HG02759 (cell line): ENCODE data around the gene SHANK3.
"Not testable (repeated sequence)": the region's sequence is repeated elsewhere in the genome, so short reads cannot be mapped to it uniquely, and the experiment has no call there.

Experiments used
- ATAC-seq: cut with Tn5 transposase; IDR thresholded peaks from one replicate; pipeline ENCODE4 v1.9.1; 2021; ENCODE audit warnings: mild to moderate bottlenecking, moderate library complexity; ENCODE audit not compliant: unreplicated experiment

SHANK3 gene

DNA sequence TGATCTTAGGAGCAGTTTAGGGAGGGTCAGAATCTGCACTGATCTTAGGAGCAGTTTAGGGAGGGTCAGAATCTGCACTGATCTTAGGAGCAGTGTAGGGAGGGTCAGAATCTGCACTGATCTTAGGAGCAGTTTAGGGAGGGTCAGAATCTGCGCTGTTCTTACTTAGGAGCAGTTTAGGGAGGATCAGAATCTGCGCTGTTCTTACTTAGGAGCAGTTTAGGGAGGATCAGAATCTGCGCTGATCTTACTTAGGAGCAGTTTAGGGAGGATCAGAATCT, 28.9 kb upstream of the SHANK3 start:
- not testable (repeated sequence) for ATAC-seq

DNA sequence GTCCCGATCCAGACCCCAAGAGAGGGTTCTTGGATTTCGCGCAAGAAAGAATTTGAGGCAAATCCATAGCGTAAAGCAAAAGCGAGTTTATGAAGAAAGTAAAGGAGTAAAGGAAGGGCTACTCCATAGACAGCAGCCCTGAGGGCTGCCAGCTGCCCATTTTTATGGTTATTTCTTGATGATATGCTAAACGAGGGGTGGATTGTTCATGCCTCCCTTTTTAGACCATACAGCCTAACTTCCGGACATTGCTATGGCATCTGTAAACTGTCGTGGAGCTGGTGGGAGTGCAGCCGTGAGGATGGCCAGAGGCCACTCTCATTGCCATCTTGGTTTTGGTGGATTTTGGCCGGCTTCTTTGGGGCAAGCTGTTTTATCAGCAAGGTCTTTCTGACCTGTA, 19.4 kb upstream of the SHANK3 start:
- ATAC-seq: no peak

DNA sequence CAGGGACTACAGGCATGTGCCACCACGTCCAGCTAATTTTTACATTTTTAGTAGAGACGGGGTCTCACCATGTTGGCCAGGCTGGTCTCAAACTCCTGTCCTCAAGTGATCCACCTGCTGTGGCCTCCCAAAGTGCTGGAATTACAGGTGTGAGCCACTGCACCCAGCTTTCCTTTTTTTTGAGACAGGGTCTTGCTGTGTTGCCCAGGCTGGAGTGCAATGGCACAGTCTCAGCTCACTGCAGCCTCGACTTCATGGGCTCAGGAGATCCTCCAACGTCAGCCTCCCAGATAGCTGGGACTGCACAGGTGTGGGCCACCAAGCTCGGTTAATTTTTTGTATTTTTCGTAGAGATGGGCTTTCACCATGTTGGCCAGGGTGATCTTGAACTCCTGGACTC, 18.0 kb upstream of the SHANK3 start:
- ATAC-seq: not testable (repeated sequence)

DNA sequence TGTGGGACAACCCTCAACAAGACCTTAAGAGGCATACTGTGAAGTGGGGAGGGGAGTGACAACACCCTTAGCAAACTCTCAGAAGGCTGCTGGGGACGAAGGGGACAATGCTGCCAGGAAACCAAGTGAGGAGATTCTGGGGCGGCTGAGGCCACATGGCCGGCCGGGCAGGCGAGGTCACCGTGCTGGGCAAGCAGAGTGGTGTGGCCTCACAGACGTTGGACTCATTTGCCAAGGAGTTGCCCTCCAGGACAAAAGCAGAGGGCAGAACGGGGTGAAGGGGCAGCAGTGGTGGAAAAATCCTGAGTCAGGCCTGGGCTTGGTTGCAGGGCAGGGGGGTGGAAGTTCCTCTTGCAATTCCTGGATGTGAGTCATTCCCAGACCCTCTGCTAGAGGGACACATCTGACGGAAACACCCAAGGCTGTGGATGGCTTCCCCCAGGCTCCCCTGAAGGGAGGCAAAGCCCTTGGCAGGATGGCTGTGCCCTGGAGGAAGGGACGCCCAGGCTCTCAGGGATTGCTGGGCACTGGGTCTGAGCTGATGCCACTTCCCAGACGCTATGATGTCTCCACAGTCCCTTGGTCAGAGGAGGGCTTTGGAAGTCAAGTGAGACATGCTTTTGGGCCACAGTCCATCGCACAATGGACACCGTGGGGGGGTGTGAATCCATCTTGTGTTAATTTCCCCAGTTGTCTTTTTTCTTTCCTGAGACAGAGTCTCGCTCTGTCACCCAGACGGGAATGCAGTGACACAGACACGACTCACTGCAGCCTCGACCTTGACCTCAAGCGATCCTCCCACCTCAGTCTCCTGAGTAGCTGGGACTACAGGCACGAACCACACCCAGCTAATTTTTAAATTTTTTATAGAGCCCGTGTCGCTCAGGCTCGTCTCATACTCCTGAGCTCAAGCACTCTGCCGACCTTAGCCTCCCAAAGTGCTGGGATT, 16.2 kb upstream of the SHANK3 start:
- no peak for ATAC-seq

DNA sequence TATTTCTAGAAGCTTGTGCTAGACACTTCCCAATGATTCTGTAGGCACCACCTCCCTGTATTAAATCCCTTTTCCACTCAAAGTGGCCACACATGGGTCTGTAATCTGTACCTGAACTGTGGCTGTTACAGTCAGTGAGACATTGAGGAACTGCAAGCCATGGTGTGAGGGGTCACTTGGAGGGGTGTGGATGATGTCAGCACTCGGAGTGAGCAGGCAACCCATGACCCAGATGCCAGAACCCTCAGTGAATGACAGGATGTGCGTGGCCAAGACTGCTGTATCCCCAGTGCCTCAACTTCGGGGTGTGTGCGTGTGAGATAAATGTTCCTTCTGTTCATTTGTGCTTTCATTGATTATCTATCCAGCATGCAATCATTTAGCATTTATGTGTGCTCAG, 14.7 kb upstream of the SHANK3 start:
- ATAC-seq: no peak

DNA sequence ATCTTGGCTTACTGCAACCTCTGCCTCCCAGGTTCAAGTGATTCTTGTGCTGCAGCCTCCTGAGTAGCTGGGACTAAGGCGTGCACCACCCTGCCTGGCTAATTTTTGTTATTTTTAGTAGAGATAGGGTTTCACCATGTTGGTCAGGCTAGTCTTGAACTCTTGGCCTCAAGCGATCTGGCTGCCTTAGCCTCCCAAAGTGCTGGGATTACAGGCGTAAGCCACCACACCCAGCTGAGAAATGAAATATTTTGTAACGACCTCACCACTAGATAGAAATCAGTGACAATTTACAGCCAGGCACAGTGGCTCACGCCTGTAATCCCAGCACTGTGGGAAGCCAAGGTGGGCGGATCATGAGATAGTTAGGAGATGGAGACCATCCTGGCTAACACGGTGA, 12.9 kb upstream of the SHANK3 start:
- not testable (repeated sequence) for ATAC-seq

DNA sequence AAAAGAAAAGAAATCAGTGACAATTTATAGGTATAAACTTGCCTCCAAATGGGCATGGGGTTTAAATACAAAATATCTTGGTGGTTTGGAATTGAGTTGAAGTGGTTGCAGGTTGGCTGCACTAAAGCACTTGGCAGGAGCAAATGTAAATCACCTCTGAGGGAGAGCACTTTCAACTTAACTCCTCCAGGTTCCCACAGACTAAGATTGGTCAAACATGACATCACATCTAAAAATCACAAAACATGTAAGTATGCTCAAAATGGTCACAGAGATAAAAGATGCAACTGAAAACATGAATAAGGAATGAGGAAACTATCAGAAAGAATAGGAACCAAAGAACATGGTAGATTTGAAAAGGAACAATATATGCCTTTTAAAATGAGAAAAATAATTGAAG, 12.3 kb upstream of the SHANK3 start:
- no peak for ATAC-seq

DNA sequence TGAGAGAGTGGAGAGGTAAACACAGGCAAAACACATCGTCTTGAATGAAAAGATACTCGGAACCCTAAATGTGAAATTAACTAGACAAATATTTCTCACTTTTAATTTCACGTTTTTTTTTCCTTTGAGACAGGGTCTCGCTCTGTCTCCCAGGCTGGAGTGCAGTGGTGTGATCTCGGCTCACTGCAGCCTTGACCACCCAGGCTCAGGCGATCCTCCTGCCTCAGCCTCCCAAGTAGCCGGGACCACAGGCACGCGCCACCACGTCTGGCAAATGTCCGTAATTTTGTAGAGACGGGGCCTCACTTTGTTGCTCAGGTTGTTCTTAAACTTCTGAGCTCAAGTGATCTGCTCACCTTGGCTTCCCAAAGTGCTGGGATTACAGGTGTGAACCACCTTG, 7.4 kb upstream of the SHANK3 start:
- no peak for ATAC-seq

DNA sequence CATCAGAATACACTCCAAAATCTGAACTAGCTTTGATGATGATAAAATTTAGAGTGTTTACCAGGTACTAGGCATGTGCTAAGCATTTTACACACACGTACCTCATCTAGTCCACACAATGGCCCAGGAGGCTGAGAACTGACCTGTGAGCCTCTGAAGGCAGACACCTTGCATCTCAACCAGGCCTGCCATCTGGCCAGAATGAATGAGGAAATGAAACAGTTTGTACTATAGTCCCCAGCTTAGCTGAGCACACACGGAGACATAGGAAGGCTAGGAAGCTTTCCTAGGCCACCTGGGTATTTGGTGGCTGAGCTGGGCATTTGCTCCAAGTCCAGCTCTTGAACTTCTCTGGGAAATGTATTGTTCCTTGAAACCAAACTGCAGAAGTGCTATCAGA, 6.9 kb upstream of the SHANK3 start:
- no peak for ATAC-seq

DNA sequence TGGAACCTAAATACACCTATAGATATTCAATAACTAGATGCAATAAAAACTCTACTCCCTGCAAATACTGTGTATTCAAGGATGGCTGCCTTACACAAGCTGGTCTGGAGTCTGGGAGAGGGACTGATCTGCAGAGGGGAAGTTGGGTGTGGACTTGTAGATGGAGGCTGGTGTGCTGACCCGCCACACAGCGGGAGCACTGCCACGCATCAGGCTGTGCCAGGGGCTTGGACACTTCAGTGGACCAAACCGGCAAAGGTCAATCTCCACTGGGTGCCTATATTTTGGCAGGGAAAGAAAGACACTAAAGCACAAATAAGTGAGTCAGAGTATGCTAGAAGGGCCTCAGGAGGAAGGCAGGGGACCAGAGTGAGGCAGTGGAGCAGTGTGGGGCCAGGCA, 2.1 kb upstream of the SHANK3 start:
- ATAC-seq: no peak

DNA sequence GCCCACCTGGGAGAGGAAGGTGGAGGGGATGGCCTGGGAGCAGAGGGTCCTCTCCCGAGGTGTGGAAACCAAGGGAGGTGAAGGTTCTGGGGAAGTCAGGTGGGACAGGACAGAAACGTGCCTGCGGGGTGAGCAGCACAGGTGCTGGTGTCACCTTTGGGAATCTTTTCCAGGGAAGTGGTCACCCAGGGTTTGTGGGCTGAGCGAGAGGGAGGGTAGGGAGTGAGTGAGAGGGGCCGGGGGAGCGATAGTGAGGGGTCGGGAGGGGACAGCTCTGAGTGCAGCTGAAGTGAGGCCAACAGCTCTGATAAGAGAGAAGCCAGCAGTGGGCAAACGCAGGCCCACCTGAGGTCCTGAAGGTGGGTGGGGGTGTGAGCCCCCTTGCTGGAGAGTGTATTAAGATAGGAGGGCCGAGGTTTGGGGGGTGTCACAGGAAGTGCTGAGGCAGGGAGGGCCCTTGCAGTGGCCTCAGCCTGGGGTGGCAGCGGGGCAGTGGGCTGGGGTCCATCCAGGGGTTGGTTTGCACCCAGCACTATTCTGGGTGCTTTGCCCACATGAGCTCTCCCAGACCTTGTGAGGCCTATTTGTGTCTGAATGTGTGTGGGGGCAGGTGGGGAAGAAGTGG, 1.6 kb upstream of the SHANK3 start:
- ATAC-seq: no peak

DNA sequence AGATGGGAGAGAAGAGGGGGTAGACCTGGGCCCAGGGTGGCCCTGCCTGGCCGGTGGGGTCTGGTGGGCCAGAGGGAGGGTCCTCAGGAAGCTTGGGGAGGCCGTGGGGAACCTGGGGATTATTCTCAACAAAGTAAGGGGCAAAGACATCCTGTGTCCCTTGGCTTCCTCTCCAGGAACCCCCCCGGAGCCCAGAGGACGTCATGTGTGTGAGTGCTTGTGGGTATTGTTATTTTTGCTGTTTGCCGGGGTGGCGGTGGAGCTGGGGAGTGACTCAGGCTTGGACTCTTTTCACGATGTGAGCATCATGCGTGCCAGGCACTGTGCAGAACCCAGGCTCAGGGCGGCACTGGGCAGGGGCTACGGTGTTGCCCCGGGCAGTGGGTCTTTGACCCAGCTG, 982 bp upstream of the SHANK3 start:
- ATAC-seq: no peak

DNA sequence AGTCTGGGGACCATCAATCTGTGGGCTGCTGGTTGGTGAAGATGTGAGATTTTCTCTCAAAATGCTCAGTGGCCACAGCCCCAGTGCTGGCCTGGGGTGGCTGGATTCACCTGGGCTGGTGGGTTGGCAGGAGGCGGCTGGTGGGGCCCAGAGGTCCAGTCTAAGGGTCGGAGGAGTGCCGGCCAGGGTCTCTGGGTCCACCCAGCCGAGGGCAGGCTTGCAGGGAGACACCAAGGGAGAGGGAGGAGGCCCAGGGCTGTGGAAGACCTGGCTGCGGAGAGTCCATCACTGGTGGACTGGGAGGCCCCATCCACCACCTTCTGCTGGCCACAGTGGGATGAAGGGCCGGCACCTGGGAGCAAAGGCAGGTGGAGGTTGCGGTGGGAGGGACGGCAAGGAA, 582 bp upstream of the SHANK3 start:
- no peak for ATAC-seq

DNA sequence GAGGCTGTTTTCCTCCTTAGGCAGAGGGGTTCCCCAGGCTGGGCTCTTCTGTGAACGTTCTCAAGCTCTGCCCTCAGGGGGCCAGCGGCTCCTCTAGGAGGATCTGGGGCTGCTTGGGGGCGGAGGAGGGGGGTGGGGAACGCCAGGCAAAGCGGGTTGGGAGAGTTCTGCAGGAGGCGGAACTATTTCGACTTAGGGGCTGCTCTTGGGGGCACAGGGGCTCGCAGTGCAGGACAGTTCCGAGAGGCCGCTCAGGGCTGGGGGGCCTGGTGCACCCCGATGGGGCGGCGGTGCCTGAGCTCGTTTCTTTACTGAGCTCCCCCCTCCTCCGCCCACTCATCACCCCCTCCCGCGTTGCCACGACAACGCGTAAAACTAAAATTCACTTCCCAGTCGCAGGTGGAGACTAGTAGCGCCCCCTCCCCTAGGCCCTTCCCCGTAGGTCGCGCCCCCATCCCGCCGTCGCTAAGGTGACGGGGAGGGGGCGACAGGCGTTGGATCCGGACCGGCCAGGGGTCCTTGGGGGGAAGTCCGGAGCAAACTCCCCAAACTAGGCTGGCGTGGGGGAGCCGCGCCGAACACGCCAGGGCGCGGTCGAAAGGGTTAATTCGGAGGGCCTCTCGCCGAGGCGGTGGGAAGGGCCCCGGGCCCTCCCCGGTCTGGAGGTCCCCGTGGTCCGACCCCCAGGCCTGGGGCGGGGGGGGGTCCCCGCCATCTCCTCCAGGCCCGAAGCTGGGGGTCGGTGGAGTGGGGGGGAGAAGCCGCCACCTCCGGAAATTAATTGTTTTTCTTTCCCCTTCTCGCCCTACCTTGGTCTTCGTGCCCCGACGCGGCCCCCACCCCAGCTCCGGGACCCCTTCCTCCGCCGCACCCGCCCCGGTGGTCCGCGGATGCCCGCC, 857 bp downstream of the SHANK3 start:
- no peak for ATAC-seq

DNA sequence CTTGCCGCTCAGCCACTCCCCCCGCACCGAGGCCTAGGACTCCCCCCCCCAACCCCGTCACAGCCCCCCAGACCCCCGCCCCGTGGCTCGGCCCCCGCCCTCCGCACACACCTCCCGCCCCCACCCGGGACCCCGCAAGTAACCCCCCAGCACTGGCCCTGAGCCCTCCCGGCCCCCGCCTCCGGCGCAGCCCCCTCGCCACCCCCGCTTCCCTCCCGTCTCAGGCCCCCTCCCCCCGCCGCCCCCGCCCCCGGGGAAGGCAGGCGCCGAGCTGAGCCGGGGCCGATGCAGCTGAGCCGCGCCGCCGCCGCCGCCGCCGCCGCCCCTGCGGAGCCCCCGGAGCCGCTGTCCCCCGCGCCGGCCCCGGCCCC, 1.5 kb downstream of the SHANK3 start:
- ATAC-seq: no peak

DNA sequence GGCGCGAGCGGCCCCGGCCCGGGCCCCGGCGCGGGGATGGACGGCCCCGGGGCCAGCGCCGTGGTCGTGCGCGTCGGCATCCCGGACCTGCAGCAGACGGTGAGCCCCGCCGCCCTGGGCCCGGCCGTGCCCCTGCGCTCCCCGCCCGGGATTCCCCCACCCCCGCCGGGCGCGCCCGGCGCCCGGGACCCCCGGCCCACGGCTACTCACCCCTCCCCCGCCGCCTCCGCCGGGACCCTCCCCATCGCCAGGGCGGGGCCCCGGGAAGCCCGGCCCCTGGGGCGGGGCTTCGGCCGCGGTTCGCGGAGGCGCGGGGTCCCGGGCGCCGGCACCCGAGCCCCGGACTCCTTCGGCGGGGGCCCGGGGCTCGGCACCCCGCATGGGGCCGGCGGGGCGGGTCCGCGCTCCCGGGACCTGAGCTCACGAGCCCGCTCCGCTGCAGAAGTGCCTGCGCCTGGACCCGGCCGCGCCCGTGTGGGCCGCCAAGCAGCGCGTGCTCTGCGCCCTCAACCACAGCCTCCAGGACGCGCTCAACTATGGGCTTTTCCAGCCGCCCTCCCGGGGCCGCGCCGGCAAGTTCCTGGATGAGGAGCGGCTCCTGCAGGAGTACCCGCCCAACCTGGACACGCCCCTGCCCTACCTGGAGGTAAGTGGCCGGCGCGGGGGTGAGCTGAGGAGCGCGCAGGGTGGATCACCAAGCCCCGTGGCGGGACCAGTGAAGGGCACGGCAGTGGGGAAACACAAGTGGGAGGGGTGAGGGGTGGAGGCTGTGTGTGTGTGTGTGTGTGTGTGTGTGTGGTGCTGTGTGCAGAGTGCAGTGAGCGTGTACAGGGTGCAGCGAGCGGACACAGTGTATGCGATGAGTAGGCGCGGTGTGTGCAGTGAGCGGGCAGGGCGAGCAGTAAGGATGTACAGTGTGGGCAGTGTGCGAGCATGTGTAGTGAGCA, 2.3 kb downstream of the SHANK3 start:
- ATAC-seq: no peak

DNA sequence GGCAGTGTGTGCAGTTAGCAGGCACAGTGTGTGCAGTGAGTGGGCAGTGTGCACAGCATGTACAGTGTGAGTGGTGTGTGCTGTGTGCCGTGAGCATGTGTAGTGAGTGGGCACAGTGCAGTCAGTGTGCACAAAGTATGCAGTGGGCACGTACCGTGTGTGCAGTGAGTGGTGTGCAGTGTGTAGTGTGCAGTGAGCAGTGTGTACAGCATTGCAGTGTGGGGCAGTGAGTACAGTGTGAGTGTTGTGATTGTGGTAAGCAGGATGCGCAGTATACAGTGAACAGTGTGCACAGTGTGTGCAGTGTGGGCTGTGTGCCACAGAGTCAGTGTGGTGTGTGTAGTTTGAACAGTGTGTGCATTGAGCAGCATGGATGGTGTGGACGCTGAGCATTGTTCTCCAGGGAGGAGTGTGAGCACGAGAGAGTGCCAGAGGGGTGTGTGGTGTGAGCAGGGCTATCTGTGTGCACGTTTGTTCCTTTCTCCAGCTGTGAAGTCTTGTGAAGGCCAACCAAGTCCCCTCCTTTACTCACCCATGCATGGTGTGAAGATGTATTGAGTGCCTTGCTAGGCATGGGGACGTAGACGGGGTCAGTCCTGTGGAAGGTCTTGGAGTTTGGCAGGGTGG, 3.0 kb downstream of the SHANK3 start:
- no peak for ATAC-seq

DNA sequence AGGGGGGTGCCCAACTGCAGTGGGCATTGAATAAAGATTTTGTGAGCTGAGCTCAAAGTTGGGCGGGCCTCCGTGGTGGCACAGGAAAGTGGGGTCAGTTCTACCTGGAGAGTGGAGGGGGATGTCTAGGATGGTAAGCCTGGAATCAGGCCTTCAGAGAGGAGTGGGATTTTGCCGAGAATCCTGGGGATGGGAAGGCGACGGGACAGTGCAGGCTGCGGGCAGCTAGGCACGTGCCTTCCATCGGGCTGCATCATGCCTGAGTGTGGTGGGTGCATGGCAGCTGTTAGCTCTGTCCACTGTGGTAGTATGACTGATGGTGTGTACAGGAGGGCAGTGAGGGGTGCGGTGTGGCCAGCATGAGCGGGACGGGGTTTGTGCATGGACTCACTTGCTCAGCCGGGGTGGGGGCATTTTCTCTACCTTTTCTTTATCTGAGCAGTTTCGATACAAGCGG, 3.6 kb downstream of the SHANK3 start:
- ATAC-seq: no peak

DNA sequence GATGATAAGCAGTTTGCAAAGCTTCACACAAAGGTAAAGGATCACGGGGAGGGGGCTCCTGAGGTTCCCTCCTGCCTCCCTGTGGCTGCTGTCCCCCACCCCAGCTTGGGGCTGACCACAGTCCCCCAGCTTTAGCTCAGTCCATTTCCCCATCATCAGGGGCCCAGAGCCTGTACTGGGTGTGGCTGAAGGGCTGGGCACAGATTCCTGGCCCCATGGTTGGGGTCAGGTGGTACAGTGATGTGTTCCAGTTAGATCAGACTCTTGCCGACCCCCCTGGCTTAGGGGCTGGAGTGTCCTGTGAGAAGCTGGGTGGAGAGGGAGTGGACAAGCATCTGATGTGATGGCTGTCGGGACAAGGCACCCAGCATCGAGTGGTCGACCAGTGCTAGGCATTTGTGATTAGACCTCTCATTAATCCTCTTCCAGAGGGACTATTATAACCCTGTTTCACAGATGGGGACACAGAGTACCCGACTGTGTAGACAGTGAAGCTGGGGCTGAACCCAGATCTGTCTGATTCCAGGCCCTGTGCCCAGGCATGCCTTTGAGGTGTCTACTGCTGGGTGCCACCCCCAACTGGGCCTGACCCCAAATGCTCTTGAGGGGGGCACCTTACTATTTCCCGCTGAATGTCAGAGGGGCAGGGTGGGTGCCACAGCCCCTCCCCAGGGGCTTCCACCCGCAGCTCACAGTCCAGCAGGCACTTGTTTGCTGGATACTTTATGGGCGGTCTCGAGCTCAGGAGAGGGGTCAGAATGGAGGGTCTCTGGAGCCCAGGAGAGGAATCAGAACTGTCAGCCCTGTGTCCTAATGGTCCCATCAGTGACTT, 4.3 kb downstream of the SHANK3 start:
- ATAC-seq: no peak
